Activated B cell treated with CpG ODN at 0.5 μM for 24 hours (primary cell): Measurements from ENCODE around the gene MAN1A1. TPM values are rescaled to one million over a fixed set of nuclear protein-coding genes. Genes with fewer than 3 reads are reported as not detected.

Experiments
- ATAC-seq: fragments of 200-7000 bp; cut with Tn5 transposase; one replicate; pipeline ENCODE4 v1.10.0; 2021; ENCODE audit warnings: low read depth, mild to moderate bottlenecking, moderate library complexity
- CTCF ChIA-PET: fragments of 350-600 bp; sonication (Branson Sonifier 250); formaldehyde crosslinking; loops from one replicate; lab custom pipeline; 2021; ENCODE audit warnings: antibody characterized with exemption; lab: Charles Lee
- POLR2A ChIA-PET: fragments of 350-600 bp; sonication (Branson Sonifier 250); formaldehyde crosslinking; loops from one replicate; lab custom pipeline; 2021; ENCODE audit warnings: antibody characterized with exemption; lab: Charles Lee
- DNase-seq: peaks from one replicate; pipeline ENCODE4 v3.0.0; 2022
- H3K27ac Mint-ChIP-seq: one replicate; pipeline ENCODE4 v1.8.0; 2020; ENCODE audit warnings: mixed read lengths
- H3K27me3 Mint-ChIP-seq: one replicate; pipeline ENCODE4 v1.8.0; 2021; ENCODE audit warnings: mixed read lengths
- H3K36me3 Mint-ChIP-seq: one replicate; pipeline ENCODE4 v1.8.0; 2021; ENCODE audit warnings: low read depth, mixed read lengths
- H3K4me1 Mint-ChIP-seq: one replicate; pipeline ENCODE4 v1.8.0; 2021; ENCODE audit warnings: mixed read lengths
- H3K4me3 Mint-ChIP-seq: one replicate; pipeline ENCODE4 v1.8.0; 2020; ENCODE audit warnings: mild to moderate bottlenecking, mixed read lengths
- H3K9me3 Mint-ChIP-seq: one replicate; pipeline ENCODE4 v1.8.0; 2020; ENCODE audit warnings: mixed read lengths
- intact Hi-C: fragments of 100-400 bp; cut with micrococcal nuclease; formaldehyde crosslinking; loops from one replicate; pipeline ENCODE4 v1.15.1; 2024
- total RNA-seq: library from RNA; stranded (reverse); gene quantifications from 2 replicates; pipeline ENCODE4 v1.2.3, GENCODE V29; 2022
- TF ChIP-seq, protein P1 (sequence below): fragments of 200-600 bp; IDR thresholded peaks from one replicate; pipeline ENCODE4 v1.8.0; 2022; ENCODE audit warnings: antibody characterized with exemption, mild to moderate bottlenecking

The MAN1A1 gene
- total RNA-seq, 1 donor from 2014 or later, result 18.1 TPM

DNA sequence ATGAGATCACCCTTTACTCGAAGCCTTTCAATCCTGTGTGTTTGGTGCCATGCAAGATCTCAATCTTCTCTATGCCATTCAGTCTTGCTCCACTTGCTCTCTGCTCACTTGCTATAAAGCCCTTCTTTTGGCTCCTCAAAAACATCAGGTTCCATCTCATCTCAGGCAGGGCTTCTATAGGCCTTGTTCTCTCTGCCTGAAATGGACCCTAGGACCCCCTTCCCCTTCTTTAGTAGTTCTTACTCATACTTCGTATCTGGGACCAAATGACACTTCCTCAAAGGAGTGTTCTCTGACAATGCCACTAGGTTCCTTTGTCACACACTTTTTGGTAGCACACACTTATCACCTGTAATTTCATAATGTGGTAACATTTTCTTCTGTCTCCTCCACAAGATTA, 154.4 kb downstream of the MAN1A1 start:
- intact Hi-C loops, result no loop called here
- POLR2A ChIA-PET, result no interaction called here
- CTCF ChIA-PET, result no interaction called here
- Mint-ChIP-seq H3K9me3 (no peaks in the 10 kb centered on the region), H3K27ac (no peak overlapping the region), H3K4me3 (no peak overlapping the region), H3K36me3 (peaks cover 49% of the 10 kb centered on the region), H3K27me3 (no peaks in the 10 kb centered on the region), H3K4me1 (no peaks in the 10 kb centered on the region)
- TF ChIP-seq, protein P1, sequence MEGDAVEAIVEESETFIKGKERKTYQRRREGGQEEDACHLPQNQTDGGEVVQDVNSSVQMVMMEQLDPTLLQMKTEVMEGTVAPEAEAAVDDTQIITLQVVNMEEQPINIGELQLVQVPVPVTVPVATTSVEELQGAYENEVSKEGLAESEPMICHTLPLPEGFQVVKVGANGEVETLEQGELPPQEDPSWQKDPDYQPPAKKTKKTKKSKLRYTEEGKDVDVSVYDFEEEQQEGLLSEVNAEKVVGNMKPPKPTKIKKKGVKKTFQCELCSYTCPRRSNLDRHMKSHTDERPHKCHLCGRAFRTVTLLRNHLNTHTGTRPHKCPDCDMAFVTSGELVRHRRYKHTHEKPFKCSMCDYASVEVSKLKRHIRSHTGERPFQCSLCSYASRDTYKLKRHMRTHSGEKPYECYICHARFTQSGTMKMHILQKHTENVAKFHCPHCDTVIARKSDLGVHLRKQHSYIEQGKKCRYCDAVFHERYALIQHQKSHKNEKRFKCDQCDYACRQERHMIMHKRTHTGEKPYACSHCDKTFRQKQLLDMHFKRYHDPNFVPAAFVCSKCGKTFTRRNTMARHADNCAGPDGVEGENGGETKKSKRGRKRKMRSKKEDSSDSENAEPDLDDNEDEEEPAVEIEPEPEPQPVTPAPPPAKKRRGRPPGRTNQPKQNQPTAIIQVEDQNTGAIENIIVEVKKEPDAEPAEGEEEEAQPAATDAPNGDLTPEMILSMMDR, result no peak
- no peak for DNase-seq
- ATAC-seq, result no peak

DNA sequence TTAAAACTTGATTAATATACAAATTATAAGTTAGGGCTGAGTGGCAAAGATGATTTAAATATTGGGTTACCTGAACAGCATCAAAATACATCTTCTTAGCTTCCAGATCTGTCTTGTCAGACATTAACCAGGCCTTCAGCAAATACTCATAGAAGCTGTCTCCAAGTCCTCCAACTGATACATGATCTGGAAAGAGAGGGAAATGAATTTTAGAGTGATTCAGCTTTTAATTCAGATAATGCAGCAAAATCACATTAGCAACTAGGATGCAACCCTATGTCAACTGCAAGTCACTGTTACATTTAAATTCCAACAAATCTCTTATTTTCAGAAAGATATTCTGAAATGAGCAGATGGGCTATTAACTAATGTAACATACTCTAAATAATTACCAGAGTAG, 155.9 kb downstream of the MAN1A1 start:
- POLR2A ChIA-PET, result no interaction called here
- Mint-ChIP-seq H3K4me1 (no peaks in the 10 kb centered on the region), H3K27ac (no peak overlapping the region), H3K36me3 (peaks cover 61% of the 10 kb centered on the region), H3K27me3 (no peaks in the 10 kb centered on the region), H3K9me3 (no peaks in the 10 kb centered on the region), H3K4me3 (no peak overlapping the region)
- no peak for ATAC-seq
- CTCF ChIA-PET, result no interaction called here
- DNase-seq, result no peak
- intact Hi-C loops, result no loop called here
- TF ChIP-seq, protein P1, result no peak

DNA sequence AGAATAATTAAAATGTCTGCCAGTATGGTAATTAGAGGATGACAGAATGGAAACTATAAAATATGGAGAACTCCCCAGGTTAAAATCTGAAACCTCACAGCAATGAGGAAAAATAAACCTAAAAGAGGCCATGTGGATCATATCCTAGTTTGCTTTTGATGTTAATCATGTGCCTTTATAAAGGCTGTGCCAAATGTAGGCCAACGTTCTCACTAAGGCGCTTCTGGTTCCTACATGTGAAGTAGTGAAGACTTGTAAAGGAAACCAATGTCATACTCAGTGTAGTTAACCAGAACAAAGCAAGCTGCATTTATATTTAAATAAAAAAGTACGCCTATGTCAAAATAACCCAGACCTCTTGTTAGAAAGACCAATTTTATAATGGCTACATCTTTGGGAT, 157.4 kb downstream of the MAN1A1 start:
- ChIA-PET POLR2A (no interaction called here), CTCF (no interaction called here)
- TF ChIP-seq, protein P1, result no peak
- no peaks in the 10 kb centered on the region for H3K4me1 Mint-ChIP-seq
- H3K27ac Mint-ChIP-seq, result no peak overlapping the region
- H3K27me3 Mint-ChIP-seq, result no peaks in the 10 kb centered on the region
- ATAC-seq, result no peak
- intact Hi-C loops, result no loop called here
- H3K36me3 Mint-ChIP-seq, result peaks cover 68% of the 10 kb centered on the region
- H3K4me3 Mint-ChIP-seq, result no peak overlapping the region
- DNase-seq, result no peak
- H3K9me3 Mint-ChIP-seq, result no peaks in the 10 kb centered on the region

DNA sequence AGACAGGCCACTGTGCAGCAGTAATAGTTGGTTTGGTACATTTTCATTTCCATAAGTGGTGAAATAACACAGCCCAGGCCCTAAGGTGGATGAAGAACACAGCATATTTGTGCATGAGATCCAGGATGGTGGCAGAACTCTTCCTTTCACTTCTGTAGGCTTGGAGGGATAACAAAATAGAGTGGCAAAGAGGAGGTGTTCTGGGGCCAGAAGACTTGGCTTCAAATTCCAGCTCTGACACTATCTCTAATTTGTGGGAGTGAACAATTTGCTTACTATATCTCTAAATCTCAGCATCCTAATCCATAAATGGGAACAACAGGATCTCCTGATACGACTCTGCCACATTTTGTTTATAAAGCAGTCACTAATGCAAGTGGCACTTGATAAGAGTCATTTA, 159.4 kb downstream of the MAN1A1 start:
- intact Hi-C loops, result no loop called here
- ATAC-seq (no peak), DNase-seq (no peak)
- Mint-ChIP-seq H3K27me3 (no peaks in the 10 kb centered on the region), H3K4me1 (no peaks in the 10 kb centered on the region), H3K27ac (no peak overlapping the region), H3K36me3 (peaks cover 69% of the 10 kb centered on the region), H3K9me3 (no peaks in the 10 kb centered on the region), H3K4me3 (no peak overlapping the region)
- POLR2A ChIA-PET, result no interaction called here
- TF ChIP-seq, protein P1, result no peak
- CTCF ChIA-PET, result no interaction called here

DNA sequence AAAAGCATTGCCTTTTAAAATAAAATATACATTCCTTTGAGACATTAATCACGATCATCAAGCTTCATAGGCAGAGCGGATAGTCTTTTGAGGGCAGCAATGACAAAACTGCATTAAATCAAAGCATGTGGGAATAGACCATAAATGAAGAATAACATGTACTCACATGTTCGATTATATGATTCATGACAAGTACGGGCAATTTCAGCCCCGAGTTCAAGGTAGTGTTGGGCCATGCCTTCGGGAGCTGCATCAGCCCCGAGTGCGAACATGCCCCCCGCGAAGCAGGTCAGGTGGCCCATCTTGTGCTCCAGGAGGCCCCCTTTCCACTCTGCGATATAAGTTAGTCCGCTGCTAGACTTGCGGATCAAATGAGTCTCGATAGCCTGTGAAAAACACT, 160.1 kb downstream of the MAN1A1 start:
- CTCF ChIA-PET, result no interaction called here
- no peak overlapping the region for H3K4me3 Mint-ChIP-seq
- intact Hi-C loops, result no loop called here

More for the DNA sequence above, 160.1 kb downstream of the MAN1A1 start:
- Mint-ChIP-seq H3K4me1 (no peaks in the 10 kb centered on the region), H3K27me3 (no peaks in the 10 kb centered on the region), H3K9me3 (no peaks in the 10 kb centered on the region), H3K36me3 (peaks cover 70% of the 10 kb centered on the region), H3K27ac (no peak overlapping the region)
- POLR2A ChIA-PET, result no interaction called here
- ATAC-seq, result no peak
- TF ChIP-seq, protein P1, result no peak
- DNase-seq, result no peak
